Suprapubic skin (tissue), 4 donors: ENCODE results near the gene EMC6.

Experiments used
- CTCF ChIP-seq, 2 donors: fragments of 200-600 bp in 1 of 2; fragments of 450-650 bp in 1 of 2; sonication (generic) in 1 of 2; IDR thresholded peaks; one replicate each; pipeline ENCODE4 v1.5.1; 2016 to 2019; ENCODE audit warnings: antibody characterized with exemption in 2 of 2, mild to moderate bottlenecking in 1 of 2, moderate library complexity in 1 of 2
- POLR2A ChIP-seq, 2 donors: fragments of 450-650 bp; IDR thresholded peaks; one replicate each; pipeline ENCODE4 v1.6.1; 2017; ENCODE audit warnings: antibody characterized with exemption in 2 of 2, mild to moderate bottlenecking in 2 of 2, moderate library complexity in 2 of 2
- POLR2AphosphoS5 ChIP-seq, 3 donors: sonication (generic); formaldehyde crosslinking; IDR thresholded peaks; one replicate each; pipeline ENCODE4 v1.6.1; 2017; ENCODE audit warnings: antibody characterized with exemption in 3 of 3

GRCh38 chr17:3668279-3669084 is at the start of gene EMC6, which contains the start of gene TAX1BP3:
- peak; percentile 60 to 67 for TF ChIP-seq POLR2A (IDR thresholded peaks at IDR 0.05)
- peak; percentile 47 to 70 (median 66) for TF ChIP-seq POLR2AphosphoS5 (IDR thresholded peaks at IDR 0.05)
- TF ChIP-seq CTCF (IDR thresholded peaks at IDR 0.05) = no peak
